Neural cell (in vitro differentiated cells): ENCODE results near the gene HJV. TPM values are rescaled to one million over a fixed set of nuclear protein-coding genes. Genes with fewer than 3 reads are reported as not detected.

Experiments
- H2AFZ ChIP-seq: fragments of 200-600, 300-800 bp; sonication (generic), shearing (Covaris generic); 2 replicates; pipeline ENCODE4 v1.6.0; 2014; ENCODE audit warnings: low read depth, mild to moderate bottlenecking, antibody characterized with exemption, low read length, moderate library complexity
- H3F3A ChIP-seq: fragments of 200-600 bp; shearing (Covaris generic); 2 replicates; pipeline ENCODE4 v1.6.1; 2016; ENCODE audit warnings: mild to moderate bottlenecking, moderate library complexity, mixed read lengths, antibody characterized with exemption, low read length; ENCODE audit not compliant: insufficient read depth, poor library complexity, severe bottlenecking
- H3K27ac ChIP-seq: fragments of 200-600, 300-800 bp; sonication (generic), shearing (Covaris generic); 2 replicates; pipeline ENCODE4 v1.5.1; 2014; ENCODE audit warnings: mild to moderate bottlenecking, low read length, moderate library complexity
- H3K27me3 ChIP-seq: fragments of 300-800, 200-600 bp; sonication (generic), shearing (Covaris generic); 2 replicates; pipeline ENCODE4 v1.6.0; 2014; ENCODE audit warnings: mild to moderate bottlenecking, low read depth, low read length, moderate library complexity; ENCODE audit not compliant: insufficient read depth
- H3K36me3 ChIP-seq: fragments of 300-800, 200-600 bp; sonication (generic), shearing (Covaris generic); 2 replicates; pipeline ENCODE4 v1.5.1; 2014; ENCODE audit warnings: mild to moderate bottlenecking, antibody characterized with exemption, low read length, moderate library complexity; ENCODE audit not compliant: insufficient read depth
- H3K4me2 ChIP-seq: fragments of 300-800, 200-600 bp; sonication (generic), shearing (Covaris generic); 2 replicates; pipeline ENCODE4 v1.6.0; 2014; ENCODE audit warnings: mild to moderate bottlenecking, low read length
- H3K4me3 ChIP-seq: fragments of 300-800, 200-600 bp; sonication (generic), shearing (Covaris generic); 2 replicates; pipeline ENCODE4 v1.5.1; 2014; ENCODE audit warnings: mild to moderate bottlenecking, low read length, moderate library complexity
- H3K79me2 ChIP-seq: fragments of 200-600 bp; shearing (Covaris generic); replicated peaks from 2 replicates; pipeline ENCODE4 v1.6.0; 2014; ENCODE audit warnings: mild to moderate bottlenecking, low read length, moderate library complexity; ENCODE audit not compliant: insufficient read depth
- H3K9ac ChIP-seq: fragments of 300-800, 200-600 bp; sonication (generic), shearing (Covaris generic); 2 replicates; pipeline ENCODE4 v1.6.1; 2016; ENCODE audit warnings: mild to moderate bottlenecking, low read length, mixed read lengths
- H3K9me2 ChIP-seq: fragments of 200-600 bp; shearing (Covaris generic); 2 replicates; pipeline ENCODE4 v1.6.1; 2016; ENCODE audit warnings: mild to moderate bottlenecking, low read length, mixed read lengths; ENCODE audit not compliant: insufficient read depth
- H3K9me3 ChIP-seq: fragments of 200-600, 300-800 bp; sonication (generic), shearing (Covaris generic); 2 replicates; pipeline ENCODE4 v1.6.1; 2016; ENCODE audit warnings: mild to moderate bottlenecking, mixed run types, low read length, moderate library complexity, mixed read lengths
- H4K20me1 ChIP-seq: fragments of 200-600 bp; shearing (Covaris generic); 2 replicates; pipeline ENCODE4 v1.6.1; 2016; ENCODE audit warnings: mild to moderate bottlenecking, mixed run types; ENCODE audit not compliant: insufficient read depth
- CTCF ChIP-seq: fragments of 450-650 bp; IDR thresholded peaks from 2 replicates; pipeline ENCODE4 v1.5.1; 2014; ENCODE audit warnings: antibody characterized with exemption, mild to moderate bottlenecking, moderate library complexity; ENCODE audit not compliant: poor library complexity, severe bottlenecking
- EZH2 ChIP-seq: fragments of 200-600, 300-800 bp; shearing (Covaris generic), sonication (generic); IDR thresholded peaks from 2 replicates; pipeline ENCODE4 v1.6.1; 2014; ENCODE audit warnings: antibody characterized with exemption, low read length, borderline replicate concordance, mild to moderate bottlenecking; ENCODE audit not compliant: insufficient read depth, poor library complexity, severe bottlenecking
- POLR2AphosphoS5 ChIP-seq: IDR thresholded peaks from 2 replicates; pipeline ENCODE4 v1.6.1; 2012
- REST ChIP-seq: IDR thresholded peaks from 2 replicates; pipeline ENCODE4 v1.6.1; 2012; ENCODE audit warnings: borderline replicate concordance
- SMC3 ChIP-seq: fragments of 450-650 bp; conservative IDR thresholded peaks from 2 replicates; pipeline ENCODE4 v1.6.1; 2014; ENCODE audit warnings: antibody characterized with exemption, mild to moderate bottlenecking, moderate library complexity; ENCODE audit not compliant: poor library complexity
- polyA plus RNA-seq: library from polyadenylated mRNA; depleted of rRNA; stranded (reverse); fragments of >200 nt; gene quantifications from 2 replicates; pipeline ENCODE4 v1.2.3, GENCODE V29; 2014

The HJV gene
- polyA plus RNA-seq, 1 donor from 2014 or later: not detected

DNA sequence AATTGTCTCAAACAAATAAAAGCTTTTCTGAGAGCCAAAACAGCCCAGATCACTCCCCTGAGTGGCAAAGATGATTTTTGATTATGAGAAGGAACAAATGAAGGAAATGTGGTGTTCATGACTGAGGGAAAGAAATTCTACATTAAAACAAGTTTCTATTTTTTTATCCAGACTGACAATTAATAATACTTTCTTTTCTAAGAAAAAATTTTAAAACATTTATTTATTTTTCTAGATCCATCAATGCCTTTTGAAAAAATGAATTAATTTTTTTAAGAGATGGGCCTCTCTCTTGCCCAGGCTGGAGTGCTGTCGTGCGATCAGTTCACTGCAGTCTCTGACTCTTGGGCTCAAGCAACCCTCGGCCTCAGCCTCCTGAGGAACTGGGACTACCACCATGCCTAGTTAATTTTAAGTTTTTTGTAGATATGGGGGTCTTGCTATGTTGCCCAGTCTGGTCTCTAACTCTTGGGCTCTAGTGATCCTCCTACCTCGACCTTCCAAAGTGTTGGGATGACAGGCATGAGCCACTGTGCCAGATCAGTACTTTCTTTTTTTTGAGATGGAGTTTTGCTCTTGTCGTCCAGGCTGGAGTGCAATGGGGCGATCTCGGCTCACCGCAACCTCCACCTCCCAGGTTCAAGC, 13.9 kb downstream of the HJV start:
- no peak overlapping the region for H3K27ac ChIP-seq
- H3K9ac ChIP-seq: no peak overlapping the region
- H3K9me2 ChIP-seq: no peaks in the 10 kb centered on the region
- H3K4me2 ChIP-seq: no peak overlapping the region
- no peaks in the 10 kb centered on the region for H3K27me3 ChIP-seq
- H3K36me3 ChIP-seq: no peaks in the 10 kb centered on the region
- H2AFZ ChIP-seq: no peak overlapping the region
- no peak overlapping the region for H3K4me3 ChIP-seq
- H3K79me2 ChIP-seq: no peaks in the 10 kb centered on the region
- no peak for TF ChIP-seq POLR2AphosphoS5
- peak; percentile 8 for TF ChIP-seq CTCF
- no peaks in the 10 kb centered on the region for H3K9me3 ChIP-seq
- H3F3A ChIP-seq: no peaks in the 10 kb centered on the region
- H4K20me1 ChIP-seq: no peaks in the 10 kb centered on the region

- Histone ChIP-seq H3K27me3 (no peaks in the 10 kb centered on the region), H3K9me2 (no peaks in the 10 kb centered on the region), H3K27ac (no peak overlapping the region), H3K79me2 (peaks cover 9% of the 10 kb centered on the region), H3K9me3 (no peaks in the 10 kb centered on the region), H3F3A (no peaks in the 10 kb centered on the region), H3K4me3 (no peak overlapping the region), H3K9ac (no peak overlapping the region), H2AFZ (no peak overlapping the region), H4K20me1 (no peaks in the 10 kb centered on the region), H3K4me2 (no peak overlapping the region), H3K36me3 (no peaks in the 10 kb centered on the region)
- TF ChIP-seq CTCF (no peak), REST (no peak), SMC3 (no peak), EZH2 (no peak)
Observed at GRCh38 chr1:146001709-146002108, 19.8 kb downstream of the HJV start.
